Suprapubic skin (tissue), 4 donors: Measurements from ENCODE around the gene IL37. TPM values are rescaled to one million over a fixed set of nuclear protein-coding genes. Genes with fewer than 3 reads are reported as not detected.

Experiments
- DNase-seq, 2 donors: peaks; one replicate each; pipeline ENCODE4 v3.0.0-alpha.2; 2019; ENCODE audit warnings: low spot score in 2 of 2
- H3K27ac ChIP-seq: fragments of 200-600 bp; sonication (generic); one replicate; pipeline ENCODE4 v1.5.1; 2019
- H3K27me3 ChIP-seq: fragments of 200-600 bp; sonication (generic); one replicate; pipeline ENCODE4 v1.5.1; 2019
- H3K36me3 ChIP-seq: fragments of 200-600 bp; sonication (generic); one replicate; pipeline ENCODE4 v1.5.1; 2019
- H3K4me1 ChIP-seq: fragments of 200-600 bp; sonication (generic); one replicate; pipeline ENCODE4 v1.5.1; 2019
- H3K4me3 ChIP-seq: fragments of 200-600 bp; sonication (generic); one replicate; pipeline ENCODE4 v1.5.1; 2019; ENCODE audit warnings: mild to moderate bottlenecking
- H3K9me3 ChIP-seq: fragments of 200-600 bp; sonication (generic); one replicate; pipeline ENCODE4 v1.5.1; 2019
- EP300 ChIP-seq: sonication (generic); formaldehyde crosslinking; IDR thresholded peaks from one replicate; pipeline ENCODE4 v1.6.1; 2017; ENCODE audit warnings: antibody characterized with exemption
- POLR2A ChIP-seq, 2 donors: fragments of 450-650 bp; IDR thresholded peaks; one replicate each; pipeline ENCODE4 v1.6.1; 2017; ENCODE audit warnings: antibody characterized with exemption in 2 of 2, mild to moderate bottlenecking in 2 of 2, moderate library complexity in 2 of 2
- POLR2AphosphoS5 ChIP-seq, 3 donors: sonication (generic); formaldehyde crosslinking; IDR thresholded peaks; one replicate each; pipeline ENCODE4 v1.6.1; 2017; ENCODE audit warnings: antibody characterized with exemption in 3 of 3
- WGBS: methylation state at CpG from one replicate; pipeline ENCODE4 v1.1.5; 2018; 5-methylcytosine and 5-hydroxymethylcytosine counted together
- total RNA-seq, 4 donors: library from RNA; depleted of rRNA; stranded (reverse); fragments of >200 nt; gene quantifications; one replicate each; pipeline ENCODE4 v1.1.0, GENCODE V29; 2016
- TF ChIP-seq, protein P1 (sequence below), 2 donors: fragments of 200-600 bp in 1 of 2; fragments of 450-650 bp in 1 of 2; sonication (generic) in 1 of 2; IDR thresholded peaks; one replicate each; pipeline ENCODE4 v1.5.1; 2016 to 2019; ENCODE audit warnings: antibody characterized with exemption in 2 of 2, mild to moderate bottlenecking in 1 of 2, moderate library complexity in 1 of 2

The IL37 gene
- total RNA-seq, 4 donors from 2014 or later = 7.2 to 133 (median 124) TPM

DNA sequence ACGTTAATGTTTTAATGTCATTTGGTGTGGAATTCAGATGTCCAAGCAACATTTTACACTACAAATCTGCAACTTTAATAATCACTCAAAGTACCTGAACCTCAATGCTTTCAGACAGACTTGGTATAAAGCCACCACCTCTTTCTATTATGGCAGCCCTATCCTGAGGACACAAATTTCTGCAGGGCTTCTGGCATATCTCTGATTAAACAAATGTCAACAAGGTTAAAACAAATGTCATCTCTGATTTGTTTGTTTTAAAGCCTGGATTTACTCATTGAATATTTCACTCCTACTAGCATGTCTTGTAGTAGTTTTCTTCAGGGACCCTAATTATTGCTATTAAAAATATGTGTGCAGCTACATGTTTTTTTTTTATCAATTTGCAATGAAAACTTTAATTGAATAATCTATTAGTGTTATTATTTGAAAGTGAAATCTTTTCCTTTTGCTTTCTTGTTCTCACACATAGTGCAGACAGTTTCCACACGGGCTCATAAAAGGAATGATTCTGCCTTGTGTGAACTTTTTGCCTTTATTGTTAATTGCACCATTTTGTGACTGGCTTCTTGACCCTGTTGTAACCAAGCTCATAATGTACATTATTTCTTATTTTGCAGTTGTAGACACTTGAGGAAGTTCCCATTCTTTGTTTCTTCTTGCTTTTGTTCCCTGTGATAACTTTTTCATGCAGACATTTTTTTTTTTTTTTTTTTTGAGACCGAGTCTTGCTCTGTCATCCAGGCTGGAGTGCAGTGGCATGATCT is 30.1 kb downstream of the IL37 start:
- peaks cover 6% of the 10 kb centered on the region for H3K27me3 ChIP-seq
- no peaks in the 10 kb centered on the region for H3K36me3 ChIP-seq
- DNase-seq = no peak
- WGBS = 68% methylated on average over 3 of the region's 3 CpGs
- H3K4me3 ChIP-seq = no peak overlapping the region
- TF ChIP-seq POLR2A (IDR thresholded peaks at IDR 0.05) = no peak
- TF ChIP-seq EP300 = no peak
- TF ChIP-seq POLR2AphosphoS5 (IDR thresholded peaks at IDR 0.05) = no peak
- TF ChIP-seq, protein P1, sequence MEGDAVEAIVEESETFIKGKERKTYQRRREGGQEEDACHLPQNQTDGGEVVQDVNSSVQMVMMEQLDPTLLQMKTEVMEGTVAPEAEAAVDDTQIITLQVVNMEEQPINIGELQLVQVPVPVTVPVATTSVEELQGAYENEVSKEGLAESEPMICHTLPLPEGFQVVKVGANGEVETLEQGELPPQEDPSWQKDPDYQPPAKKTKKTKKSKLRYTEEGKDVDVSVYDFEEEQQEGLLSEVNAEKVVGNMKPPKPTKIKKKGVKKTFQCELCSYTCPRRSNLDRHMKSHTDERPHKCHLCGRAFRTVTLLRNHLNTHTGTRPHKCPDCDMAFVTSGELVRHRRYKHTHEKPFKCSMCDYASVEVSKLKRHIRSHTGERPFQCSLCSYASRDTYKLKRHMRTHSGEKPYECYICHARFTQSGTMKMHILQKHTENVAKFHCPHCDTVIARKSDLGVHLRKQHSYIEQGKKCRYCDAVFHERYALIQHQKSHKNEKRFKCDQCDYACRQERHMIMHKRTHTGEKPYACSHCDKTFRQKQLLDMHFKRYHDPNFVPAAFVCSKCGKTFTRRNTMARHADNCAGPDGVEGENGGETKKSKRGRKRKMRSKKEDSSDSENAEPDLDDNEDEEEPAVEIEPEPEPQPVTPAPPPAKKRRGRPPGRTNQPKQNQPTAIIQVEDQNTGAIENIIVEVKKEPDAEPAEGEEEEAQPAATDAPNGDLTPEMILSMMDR (IDR thresholded peaks at IDR 0.05) = no peak
- H3K4me1 ChIP-seq = no peaks in the 10 kb centered on the region
- peaks cover 4% of the 10 kb centered on the region for H3K9me3 ChIP-seq
- no peak overlapping the region for H3K27ac ChIP-seq

GRCh38 chr2:112941753-112942653 is 31.0 kb downstream of the IL37 start:
- Histone ChIP-seq H3K36me3 (no peaks in the 10 kb centered on the region), H3K27me3 (peaks cover 6% of the 10 kb centered on the region), H3K4me1 (no peaks in the 10 kb centered on the region), H3K4me3 (no peak overlapping the region), H3K27ac (no peak overlapping the region), H3K9me3 (peaks cover 4% of the 10 kb centered on the region)
- DNase-seq = peak in 1 of 2 donors; percentile 66
- TF ChIP-seq, protein P1 (IDR thresholded peaks at IDR 0.05) = peak; percentile 20 to 77
- TF ChIP-seq POLR2A (IDR thresholded peaks at IDR 0.05) = no peak
- WGBS = 24% methylated on average over 14 of the region's 14 CpGs

DNA sequence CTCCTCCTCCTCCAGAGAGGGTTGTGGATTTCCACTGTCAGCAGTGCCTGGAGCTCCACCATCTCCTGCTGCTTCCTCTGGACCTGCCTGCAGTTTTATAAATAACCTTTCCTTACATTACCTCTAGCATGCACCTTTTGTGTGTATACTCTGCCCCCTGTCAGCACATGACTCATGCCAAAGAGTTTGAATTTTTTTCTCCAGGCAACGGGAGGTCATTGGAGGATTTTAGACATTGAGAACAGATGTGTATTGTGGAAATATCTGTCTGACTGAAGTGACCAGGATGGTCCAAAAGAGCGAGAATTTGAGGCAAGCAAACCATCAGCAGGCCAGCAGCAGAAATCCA is 31.7 kb downstream of the IL37 start:
- Histone ChIP-seq H3K4me3 (no peak overlapping the region), H3K27ac (no peak overlapping the region), H3K4me1 (no peaks in the 10 kb centered on the region), H3K36me3 (no peaks in the 10 kb centered on the region), H3K27me3 (peaks cover 6% of the 10 kb centered on the region), H3K9me3 (peaks cover 4% of the 10 kb centered on the region)
- WGBS = 69% methylated on average over 2 of the region's 2 CpGs
- TF ChIP-seq POLR2A (IDR thresholded peaks at IDR 0.05) (no peak), EP300 (no peak), POLR2AphosphoS5 (IDR thresholded peaks at IDR 0.05) (no peak)
- TF ChIP-seq, protein P1 (IDR thresholded peaks at IDR 0.05) = no peak
- DNase-seq = no peak

- no peaks in the 10 kb centered on the region for H3K4me1 ChIP-seq
- DNase-seq = no peak
- H3K36me3 ChIP-seq = no peaks in the 10 kb centered on the region
- no peak overlapping the region for H3K4me3 ChIP-seq
- H3K9me3 ChIP-seq = peaks cover 4% of the 10 kb centered on the region
- no peak for TF ChIP-seq POLR2AphosphoS5 (IDR thresholded peaks at IDR 0.05)
- no peak for TF ChIP-seq EP300
- TF ChIP-seq, protein P1 (IDR thresholded peaks at IDR 0.05) = no peak
- no peak overlapping the region for H3K27ac ChIP-seq
- 86% methylated on average over 1 of the region's 1 CpG for WGBS
- H3K27me3 ChIP-seq = peaks cover 6% of the 10 kb centered on the region
Observed at GRCh38 chr2:112944971-112945370, 34.0 kb downstream of the IL37 start.

GRCh38 chr2:112946086-112946485 is 35.1 kb downstream of the IL37 start:
- 73% methylated on average over 2 of the region's 2 CpGs for WGBS
- TF ChIP-seq, protein P1 (IDR thresholded peaks at IDR 0.05) = no peak
- no peak for TF ChIP-seq EP300
- TF ChIP-seq POLR2AphosphoS5 (IDR thresholded peaks at IDR 0.05) = no peak
- no peak for TF ChIP-seq POLR2A (IDR thresholded peaks at IDR 0.05)
- Histone ChIP-seq H3K4me3 (no peak overlapping the region), H3K27me3 (peaks cover 6% of the 10 kb centered on the region), H3K36me3 (no peaks in the 10 kb centered on the region), H3K4me1 (no peaks in the 10 kb centered on the region), H3K27ac (no peak overlapping the region), H3K9me3 (peaks cover 4% of the 10 kb centered on the region)
- no peak for DNase-seq
